ENCODE data around the gene ELN. TPM values are rescaled to one million over a fixed set of nuclear protein-coding genes. Genes with fewer than 3 reads are reported as not detected.
A peak's percentile ranks its signal among the peaks of the same experiment; 100 is the strongest.

Gene ELN
- total RNA-seq, 3 donors from 2014 or later: 25.9 to 134 (median 31.8) TPM

GRCh38 chr7:74084722-74085578 is 57.0 kb downstream of the ELN start:
- peaks cover 7% of the 10 kb centered on the region in 2 donors for H3K4me1 ChIP-seq
- no peaks in the 10 kb centered on the region for H3K9me3 ChIP-seq
- TF ChIP-seq POLR2A (IDR thresholded peaks at IDR 0.05) (no peak), CTCF (IDR thresholded peaks at IDR 0.05) (no peak), POLR2AphosphoS5 (IDR thresholded peaks at IDR 0.05) (no peak)
- H3K36me3 ChIP-seq: no peaks in the 10 kb centered on the region
- no peak for DNase-seq (ENCODE audit: low spot score in 2 of 2)
- intact Hi-C loops (cut with DNase I; ENCODE audit: low total_unique reads): loop anchor here (2.0 kb wide), 1 partner anchor 314 kb away; no protein-coding TSS in a partner anchor
- peak overlapping the region; percentile 71 to 84 for H3K27ac ChIP-seq
- no peaks in the 10 kb centered on the region for H3K27me3 ChIP-seq
- peak overlapping the region; percentile 74 to 84 (median 79) for H3K4me3 ChIP-seq

GRCh38 chr7:74087791-74088453 is 59.9 kb downstream of the ELN start:
- Histone ChIP-seq H3K4me1 (peaks cover 14 to 16% of the 10 kb centered on the region in 2 donors), H3K27ac (no peak overlapping the region), H3K9me3 (no peaks in the 10 kb centered on the region), H3K27me3 (no peaks in the 10 kb centered on the region), H3K36me3 (no peaks in the 10 kb centered on the region), H3K4me3 (no peak overlapping the region)
- intact Hi-C loops (cut with DNase I; ENCODE audit: low total_unique reads): no loop called here
- TF ChIP-seq CTCF (IDR thresholded peaks at IDR 0.05) (no peak), POLR2AphosphoS5 (IDR thresholded peaks at IDR 0.05) (no peak), POLR2A (IDR thresholded peaks at IDR 0.05) (no peak)
- no peak for DNase-seq (ENCODE audit: low spot score in 2 of 2)

GRCh38 chr7:74092321-74092963 is 64.5 kb downstream of the ELN start:
- Histone ChIP-seq H3K36me3 (no peaks in the 10 kb centered on the region), H3K27ac (peak overlapping the region; percentile 82 to 93), H3K9me3 (no peaks in the 10 kb centered on the region), H3K4me1 (peaks cover 15 to 22% of the 10 kb centered on the region in 2 donors), H3K27me3 (no peaks in the 10 kb centered on the region), H3K4me3 (peak overlapping the region in 2 of 3 donors; percentile 51 to 68)
- TF ChIP-seq POLR2A (IDR thresholded peaks at IDR 0.05): no peak
- TF ChIP-seq POLR2AphosphoS5 (IDR thresholded peaks at IDR 0.05): no peak
- no peak for TF ChIP-seq CTCF (IDR thresholded peaks at IDR 0.05)
- intact Hi-C loops (cut with DNase I; ENCODE audit: low total_unique reads): no loop called here
- no peak for DNase-seq (ENCODE audit: low spot score in 2 of 2)

- H3K9me3 ChIP-seq: no peaks in the 10 kb centered on the region
- H3K27me3 ChIP-seq: no peaks in the 10 kb centered on the region
- DNase-seq (ENCODE audit: low spot score in 2 of 2): no peak
- H3K36me3 ChIP-seq: no peaks in the 10 kb centered on the region
- peak overlapping the region; percentile 82 to 93 for H3K27ac ChIP-seq
- H3K4me1 ChIP-seq: peaks cover 15 to 22% of the 10 kb centered on the region in 2 donors
- no peak for TF ChIP-seq POLR2AphosphoS5 (IDR thresholded peaks at IDR 0.05)
- TF ChIP-seq POLR2A (IDR thresholded peaks at IDR 0.05): no peak
- TF ChIP-seq CTCF (IDR thresholded peaks at IDR 0.05): no peak
- peak overlapping the region; percentile 47 to 68 (median 51) for H3K4me3 ChIP-seq
- intact Hi-C loops (cut with DNase I; ENCODE audit: low total_unique reads): no loop called here
Observed at GRCh38 chr7:74092964-74093471, 65.0 kb downstream of the ELN start.
